ENCODE results near the gene PAF1. TPM values are rescaled to one million over a fixed set of nuclear protein-coding genes. Genes with fewer than 3 reads are reported as not detected.
A peak's percentile ranks its signal among the peaks of the same experiment; 100 is the strongest.

Gene PAF1
- polyA plus RNA-seq, 2 of the 4 experiments (the other 2 are of a cell fraction): 103 to 110 TPM

- no peak for TF ChIP-seq CHD4 (IDR thresholded peaks at IDR 0.05; ENCODE audit: borderline replicate concordance)
- peak; percentile 99 for TF ChIP-seq BCL3 (IDR thresholded peaks at IDR 0.05)
- TF ChIP-seq KDM5A (IDR thresholded peaks at IDR 0.05): no peak
- no peak for TF ChIP-seq HOXB13 (CRISPR knock-in tag; IDR thresholded peaks at IDR 0.05; ENCODE audit: low read depth)
- no peak for TF ChIP-seq JUNB (IDR thresholded peaks at IDR 0.05)
- no peak for TF ChIP-seq KDM1A (IDR thresholded peaks at IDR 0.05; ENCODE audit: low read depth)
- no peak for TF ChIP-seq FOXS1 (CRISPR knock-in tag; IDR thresholded peaks at IDR 0.05)
- TF ChIP-seq BHLHE40 (IDR thresholded peaks at IDR 0.05; ENCODE audit: low read depth, low read length): peak; percentile 18; the same call in 1 of the 2 replicates
- TF ChIP-seq ATOH8 (CRISPR knock-in tag; IDR thresholded peaks at IDR 0.05; ENCODE audit: low read depth): no peak
- TF ChIP-seq RNF2 (IDR thresholded peaks at IDR 0.05; ENCODE audit: borderline replicate concordance, low read depth): no peak; the same call in 1 of the 2 replicates
- 0 out of 2 replicates have a peak, but pooled peaks have one; percentile 41 for TF ChIP-seq HDAC2 (IDR thresholded peaks at IDR 0.05)
- TF ChIP-seq MAZ (IDR thresholded peaks at IDR 0.05; ENCODE audit: borderline replicate concordance, low read depth, low read length): no peak; the same call in 1 of the 2 replicates
- no peak for TF ChIP-seq RCOR1 (IDR thresholded peaks at IDR 0.05; ENCODE audit: low read depth, low read length)
- no peak for TF ChIP-seq CHD2 (IDR thresholded peaks at IDR 0.05; ENCODE audit: low read length, partially characterized antibody)
- no peak for TF ChIP-seq MAFK (IDR thresholded peaks at IDR 0.05; ENCODE audit: partially characterized antibody)
- no peak for TF ChIP-seq ZFP36 (IDR thresholded peaks at IDR 0.05; ENCODE audit: borderline replicate concordance, partially characterized antibody)
- no peak for TF ChIP-seq HEYL (CRISPR knock-in tag; IDR thresholded peaks at IDR 0.05)
- 0 out of 5 replicates have a peak, but pooled peaks of 1 of the 2 experiments have one; percentile 39 for TF ChIP-seq RAD21 (conservative IDR thresholded peaks at IDR 0.05 in 1 of 2, IDR thresholded peaks at IDR 0.05 in 1 of 2)
- 0 out of 2 replicates have a peak, but pooled peaks have one; percentile 31 for TF ChIP-seq RFX5 (IDR thresholded peaks at IDR 0.05)
- peak; percentile 16; the same call in 1 of the 2 replicates for TF ChIP-seq USF2 (IDR thresholded peaks at IDR 0.05)
- no peak for TF ChIP-seq MYC (IDR thresholded peaks at IDR 0.05; ENCODE audit: borderline replicate concordance, low read length)
- no peak for TF ChIP-seq HMGXB4 (CRISPR knock-in tag; IDR thresholded peaks at IDR 0.05; ENCODE audit: borderline replicate concordance)
- peak; percentile 100 for TF ChIP-seq POLR2A (IDR thresholded peaks at IDR 0.05; ENCODE audit: low read length)
- no peak; the same call in 1 of the 2 replicates for TF ChIP-seq HOXA7 (CRISPR knock-in tag; IDR thresholded peaks at IDR 0.05)
These were observed 15.9 kb upstream of the PAF1 start, which contains the start of gene ZFP36 (continued) for GRCh38 chr19:39406656-39407409.
